Suprapubic skin (tissue), 4 donors: ENCODE data around the gene HSPE1. TPM values are rescaled to one million over a fixed set of nuclear protein-coding genes. Genes with fewer than 3 reads are reported as not detected.
A peak's percentile ranks its signal among the peaks of the same experiment; 100 is the strongest.

Experiments
- DNase-seq, 2 donors: peaks; one replicate each; pipeline ENCODE4 v3.0.0-alpha.2; 2019; ENCODE audit warnings: low spot score in 2 of 2
- H3K27ac ChIP-seq: fragments of 200-600 bp; sonication (generic); one replicate; pipeline ENCODE4 v1.5.1; 2019
- H3K27me3 ChIP-seq: fragments of 200-600 bp; sonication (generic); one replicate; pipeline ENCODE4 v1.5.1; 2019
- H3K36me3 ChIP-seq: fragments of 200-600 bp; sonication (generic); one replicate; pipeline ENCODE4 v1.5.1; 2019
- H3K4me1 ChIP-seq: fragments of 200-600 bp; sonication (generic); one replicate; pipeline ENCODE4 v1.5.1; 2019
- H3K4me3 ChIP-seq: fragments of 200-600 bp; sonication (generic); one replicate; pipeline ENCODE4 v1.5.1; 2019; ENCODE audit warnings: mild to moderate bottlenecking
- H3K9me3 ChIP-seq: fragments of 200-600 bp; sonication (generic); one replicate; pipeline ENCODE4 v1.5.1; 2019
- CTCF ChIP-seq, 2 donors: fragments of 200-600 bp in 1 of 2; fragments of 450-650 bp in 1 of 2; sonication (generic) in 1 of 2; IDR thresholded peaks; one replicate each; pipeline ENCODE4 v1.5.1; 2016 to 2019; ENCODE audit warnings: antibody characterized with exemption in 2 of 2, mild to moderate bottlenecking in 1 of 2, moderate library complexity in 1 of 2
- EP300 ChIP-seq: sonication (generic); formaldehyde crosslinking; IDR thresholded peaks from one replicate; pipeline ENCODE4 v1.6.1; 2017; ENCODE audit warnings: antibody characterized with exemption
- POLR2A ChIP-seq, 2 donors: fragments of 450-650 bp; IDR thresholded peaks; one replicate each; pipeline ENCODE4 v1.6.1; 2017; ENCODE audit warnings: antibody characterized with exemption in 2 of 2, mild to moderate bottlenecking in 2 of 2, moderate library complexity in 2 of 2
- POLR2AphosphoS5 ChIP-seq, 3 donors: sonication (generic); formaldehyde crosslinking; IDR thresholded peaks; one replicate each; pipeline ENCODE4 v1.6.1; 2017; ENCODE audit warnings: antibody characterized with exemption in 3 of 3
- WGBS: methylation state at CpG from one replicate; pipeline ENCODE4 v1.1.5; 2018; 5-methylcytosine and 5-hydroxymethylcytosine counted together
- total RNA-seq, 4 donors: library from RNA; depleted of rRNA; stranded (reverse); fragments of >200 nt; gene quantifications; one replicate each; pipeline ENCODE4 v1.1.0, GENCODE V29; 2016

The HSPE1 gene
- total RNA-seq, 4 donors from 2014 or later: 50.0 to 86.8 (median 75.9) TPM

GRCh38 chr2:197516393-197516761 lies 16.2 kb downstream of the HSPE1 start:
- Histone ChIP-seq H3K27me3 (no peaks in the 10 kb centered on the region), H3K36me3 (no peaks in the 10 kb centered on the region), H3K4me1 (peaks cover 26% of the 10 kb centered on the region), H3K9me3 (no peaks in the 10 kb centered on the region), H3K4me3 (peak overlapping the region; percentile 94), H3K27ac (peak overlapping the region; percentile 90)
- 0% methylated on average over 7 of the region's 17 CpGs for WGBS
- peak; percentile 80 to 82 for DNase-seq
- TF ChIP-seq CTCF (IDR thresholded peaks at IDR 0.05): no peak
- no peak for TF ChIP-seq POLR2AphosphoS5 (IDR thresholded peaks at IDR 0.05)
- no peak for TF ChIP-seq POLR2A (IDR thresholded peaks at IDR 0.05)
- TF ChIP-seq EP300: no peak

- H3K9me3 ChIP-seq: no peaks in the 10 kb centered on the region
- no peaks in the 10 kb centered on the region for H3K27me3 ChIP-seq
- peaks cover 26% of the 10 kb centered on the region for H3K4me1 ChIP-seq
- no peaks in the 10 kb centered on the region for H3K36me3 ChIP-seq
- H3K27ac ChIP-seq: no peak overlapping the region
- H3K4me3 ChIP-seq: peak overlapping the region; percentile 94
- WGBS: 29% methylated on average over 2 of the region's 2 CpGs
- TF ChIP-seq POLR2A (IDR thresholded peaks at IDR 0.05) (no peak), EP300 (no peak), CTCF (IDR thresholded peaks at IDR 0.05) (no peak), POLR2AphosphoS5 (IDR thresholded peaks at IDR 0.05) (no peak)
- DNase-seq: no peak
Measured at GRCh38 chr2:197517150-197517549, 17.0 kb downstream of the HSPE1 start.

GRCh38 chr2:197538412-197538811 lies 38.2 kb downstream of the HSPE1 start:
- no peak overlapping the region for H3K4me3 ChIP-seq
- H3K9me3 ChIP-seq: no peaks in the 10 kb centered on the region
- TF ChIP-seq EP300 (no peak), CTCF (IDR thresholded peaks at IDR 0.05) (no peak), POLR2A (IDR thresholded peaks at IDR 0.05) (no peak), POLR2AphosphoS5 (IDR thresholded peaks at IDR 0.05) (no peak)
- peaks cover 55% of the 10 kb centered on the region for H3K36me3 ChIP-seq
- H3K27me3 ChIP-seq: no peaks in the 10 kb centered on the region
- DNase-seq: no peak
- H3K27ac ChIP-seq: no peak overlapping the region
- WGBS: 72% methylated on average over 2 of the region's 2 CpGs
- H3K4me1 ChIP-seq: no peaks in the 10 kb centered on the region

- H3K36me3 ChIP-seq: peaks cover 68% of the 10 kb centered on the region
- no peak overlapping the region for H3K4me3 ChIP-seq
- no peaks in the 10 kb centered on the region for H3K4me1 ChIP-seq
Measured at GRCh38 chr2:197539734-197540133, 39.6 kb downstream of the HSPE1 start.

GRCh38 chr2:197543206-197543605 lies 43.0 kb downstream of the HSPE1 start:
- Histone ChIP-seq H3K36me3 (peaks cover 63% of the 10 kb centered on the region), H3K4me1 (no peaks in the 10 kb centered on the region), H3K4me3 (no peak overlapping the region), H3K9me3 (no peaks in the 10 kb centered on the region), H3K27ac (no peak overlapping the region), H3K27me3 (no peaks in the 10 kb centered on the region)
- TF ChIP-seq EP300 (no peak), CTCF (IDR thresholded peaks at IDR 0.05) (no peak), POLR2A (IDR thresholded peaks at IDR 0.05) (no peak), POLR2AphosphoS5 (IDR thresholded peaks at IDR 0.05) (no peak)
- DNase-seq: no peak
- WGBS: 95% methylated on average over 3 of the region's 3 CpGs

More at GRCh38 chr2:197539734-197540133, 39.6 kb downstream of the HSPE1 start:
- H3K9me3 ChIP-seq: no peaks in the 10 kb centered on the region
- TF ChIP-seq EP300 (no peak), POLR2A (IDR thresholded peaks at IDR 0.05) (no peak), POLR2AphosphoS5 (IDR thresholded peaks at IDR 0.05) (no peak), CTCF (IDR thresholded peaks at IDR 0.05) (no peak)
- DNase-seq: no peak
- WGBS: 76% methylated on average over 1 of the region's 1 CpG
- H3K27ac ChIP-seq: no peak overlapping the region
- H3K27me3 ChIP-seq: no peaks in the 10 kb centered on the region
